HEK293T (cell line): ENCODE data around the gene THRB.

Experiments
- CTCF ChIA-PET: fragments of 350-600 bp; formaldehyde crosslinking; extraction: SDS; loops from one replicate; lab custom pipeline; 2021; ENCODE audit warnings: antibody characterized with exemption, inconsistent platforms; lab: Yijun Ruan, JAX
- POLR2A ChIA-PET: fragments of 350-600 bp; formaldehyde crosslinking; extraction: SDS; loops from one replicate; lab custom pipeline; 2020; ENCODE audit warnings: antibody characterized with exemption, inconsistent platforms; lab: Yijun Ruan, JAX
- DNase-seq: peaks from one replicate; pipeline ENCODE4 v3.0.0; 2012; ENCODE audit warnings: mixed read lengths; ENCODE audit errors: extremely low spot score
- ARNT ChIP-seq: fragments of 450-650 bp; IDR thresholded peaks from 2 replicates; pipeline ENCODE4 v1.6.1; 2017; ENCODE audit warnings: mild to moderate bottlenecking
- BHLHE40 ChIP-seq: fragments of 450-650 bp; IDR thresholded peaks from 2 replicates; pipeline ENCODE4 v1.6.1; 2016; ENCODE audit warnings: mild to moderate bottlenecking, moderate library complexity, borderline replicate concordance
- CTBP1 ChIP-seq: fragments of 450-650 bp; IDR thresholded peaks from 2 replicates; pipeline ENCODE4 v1.6.1; 2016; ENCODE audit warnings: borderline replicate concordance
- ELF4 ChIP-seq: fragments of 450-650 bp; IDR thresholded peaks from 2 replicates; pipeline ENCODE4 v1.6.1; 2017; ENCODE audit warnings: antibody characterized with exemption
- FOXA1 ChIP-seq: fragments of 450-650 bp; IDR thresholded peaks from 2 replicates; pipeline ENCODE4 v1.6.1; 2016; ENCODE audit warnings: mild to moderate bottlenecking
- FOXK2 ChIP-seq: fragments of 450-650 bp; IDR thresholded peaks from 2 replicates; pipeline ENCODE4 v1.6.1; 2016; ENCODE audit warnings: mild to moderate bottlenecking
- FOXM1 ChIP-seq: fragments of 450-650 bp; IDR thresholded peaks from 2 replicates; pipeline ENCODE4 v1.6.1; 2017; ENCODE audit warnings: mild to moderate bottlenecking, borderline replicate concordance
- HDGF ChIP-seq: fragments of 450-650 bp; IDR thresholded peaks from 2 replicates; pipeline ENCODE4 v1.6.1; 2017; ENCODE audit warnings: antibody characterized with exemption, borderline replicate concordance
- L3MBTL2 ChIP-seq: fragments of 450-650 bp; conservative IDR thresholded peaks from 2 replicates; pipeline ENCODE4 v1.6.1; 2016; ENCODE audit warnings: mild to moderate bottlenecking
- LEF1 ChIP-seq: fragments of 450-650 bp; IDR thresholded peaks from 2 replicates; pipeline ENCODE4 v1.6.1; 2017; ENCODE audit warnings: mild to moderate bottlenecking, borderline replicate concordance
- NFRKB ChIP-seq: fragments of 450-650 bp; IDR thresholded peaks from 2 replicates; pipeline ENCODE4 v1.6.1; 2016; ENCODE audit warnings: mild to moderate bottlenecking, moderate library complexity
- SP1 ChIP-seq: fragments of 450-650 bp; IDR thresholded peaks from 2 replicates; pipeline ENCODE4 v1.6.1; 2017
- SUZ12 ChIP-seq: fragments of 450-650 bp; IDR thresholded peaks from 2 replicates; pipeline ENCODE4 v1.6.1; 2016; ENCODE audit warnings: mild to moderate bottlenecking
- TARDBP ChIP-seq: fragments of 450-650 bp; IDR thresholded peaks from 2 replicates; pipeline ENCODE4 v1.6.1; 2016
- ZNF384 ChIP-seq: fragments of 450-650 bp; IDR thresholded peaks from 2 replicates; pipeline ENCODE4 v1.6.1; 2016
- TF ChIP-seq, protein P1 (sequence below): fragments of 450-650 bp; IDR thresholded peaks from 2 replicates; pipeline ENCODE4 v1.6.1; 2016

Gene THRB

DNA sequence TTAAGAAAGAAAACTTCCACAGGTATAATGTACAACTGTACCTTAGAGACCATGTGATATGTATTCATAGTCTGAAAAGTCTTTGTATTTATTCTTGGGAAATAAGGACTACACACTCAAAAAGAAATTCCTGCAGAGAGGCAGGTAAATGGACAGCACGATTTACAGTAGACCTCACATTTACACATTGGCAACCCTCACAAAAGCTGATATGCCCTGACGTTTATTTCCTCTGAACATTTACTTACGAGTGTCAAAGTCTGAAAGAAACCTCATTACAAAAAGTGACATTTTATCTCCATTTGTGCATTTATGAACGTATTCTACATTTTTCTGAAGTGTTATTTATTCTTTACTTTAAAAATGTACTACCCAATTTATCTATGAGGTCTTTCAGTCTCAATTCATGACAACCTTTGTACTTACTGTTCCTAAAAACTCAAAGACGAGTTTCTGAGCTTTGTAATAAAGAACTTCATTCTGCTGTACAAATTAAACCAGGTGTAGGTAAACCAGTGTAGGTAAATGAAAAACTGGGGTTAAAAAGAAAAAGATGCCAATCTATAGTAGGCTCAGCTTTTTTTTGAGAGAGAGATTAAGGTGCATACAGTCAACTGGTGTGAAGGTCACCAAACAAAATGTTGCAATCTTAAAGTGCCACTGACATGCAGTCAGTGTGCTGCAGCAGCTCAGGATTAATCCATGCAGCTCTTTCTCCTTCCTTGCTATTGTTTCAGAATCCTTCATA, 44.3 kb downstream of the THRB start:
- CTCF ChIA-PET, result interaction anchor here (1.0 kb wide), 1 partner anchor 46 kb away, joined by 3 read pairs; no protein-coding TSS in a partner anchor
- no peak for DNase-seq
- no peak for TF ChIP-seq L3MBTL2
- no peak for TF ChIP-seq BHLHE40
- no peak for TF ChIP-seq FOXM1
- no peak for TF ChIP-seq FOXK2
- TF ChIP-seq HDGF, result no peak
- TF ChIP-seq ELF4, result no peak
- POLR2A ChIA-PET, result no interaction called here

DNA sequence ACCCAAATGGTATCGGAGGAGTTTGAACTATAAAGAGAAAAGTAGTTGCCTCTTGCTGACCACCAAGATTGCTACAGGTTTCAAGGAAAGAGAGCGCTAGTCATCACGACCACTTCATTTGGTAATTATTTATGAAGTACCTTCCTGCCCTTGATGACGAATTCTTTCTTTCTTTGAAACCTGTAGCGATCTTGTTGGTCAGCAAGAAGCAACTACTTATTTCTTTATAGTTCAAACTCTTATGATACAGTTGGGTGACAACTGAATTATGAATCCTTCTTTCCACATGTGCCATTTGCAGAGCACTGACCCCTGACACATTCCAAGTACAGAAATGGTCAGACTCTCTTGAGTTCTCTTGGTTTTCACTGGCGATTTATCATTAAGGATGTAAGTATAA, 46.8 kb downstream of the THRB start:
- CTCF ChIA-PET, result no interaction called here

DNA sequence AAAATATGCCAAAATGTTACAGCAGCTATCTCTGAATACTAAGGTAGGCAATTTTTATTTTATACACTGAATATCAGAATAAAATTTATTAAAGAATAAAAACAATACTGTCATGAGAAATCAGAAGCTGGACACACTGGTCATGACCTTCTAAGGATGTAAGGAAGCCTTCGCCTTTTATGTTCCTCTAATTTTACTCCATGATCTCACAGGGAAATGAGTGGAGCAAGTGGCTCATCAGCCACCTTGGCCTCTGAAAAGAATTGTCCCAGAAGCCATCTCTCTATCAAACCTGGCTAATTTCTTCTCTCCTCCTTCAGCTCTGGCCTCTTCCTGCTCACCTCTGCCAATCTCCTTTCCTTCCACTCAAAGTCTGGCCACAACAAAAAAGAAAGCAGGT, 48.6 kb downstream of the THRB start:
- CTCF ChIA-PET, result no interaction called here
- POLR2A ChIA-PET, result no interaction called here
- DNase-seq, result no peak
- TF ChIP-seq, protein P1, sequence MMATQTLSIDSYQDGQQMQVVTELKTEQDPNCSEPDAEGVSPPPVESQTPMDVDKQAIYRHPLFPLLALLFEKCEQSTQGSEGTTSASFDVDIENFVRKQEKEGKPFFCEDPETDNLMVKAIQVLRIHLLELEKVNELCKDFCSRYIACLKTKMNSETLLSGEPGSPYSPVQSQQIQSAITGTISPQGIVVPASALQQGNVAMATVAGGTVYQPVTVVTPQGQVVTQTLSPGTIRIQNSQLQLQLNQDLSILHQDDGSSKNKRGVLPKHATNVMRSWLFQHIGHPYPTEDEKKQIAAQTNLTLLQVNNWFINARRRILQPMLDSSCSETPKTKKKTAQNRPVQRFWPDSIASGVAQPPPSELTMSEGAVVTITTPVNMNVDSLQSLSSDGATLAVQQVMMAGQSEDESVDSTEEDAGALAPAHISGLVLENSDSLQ, result no peak
- TF ChIP-seq NFRKB (no peak), HDGF (no peak), BHLHE40 (no peak), FOXM1 (no peak), FOXK2 (no peak)

More for the DNA sequence above, 46.8 kb downstream of the THRB start:
- no peak for DNase-seq
- POLR2A ChIA-PET, result no interaction called here
- no peak for TF ChIP-seq SUZ12
- no peak for TF ChIP-seq BHLHE40
- TF ChIP-seq LEF1, result no peak
- no peak for TF ChIP-seq FOXM1
- TF ChIP-seq ZNF384, result no peak
- TF ChIP-seq SP1, result no peak
- no peak for TF ChIP-seq ARNT
- TF ChIP-seq HDGF, result no peak
- TF ChIP-seq, protein P1, result no peak
- no peak for TF ChIP-seq FOXK2
- TF ChIP-seq TARDBP, result no peak
- TF ChIP-seq FOXA1, result no peak
- no peak for TF ChIP-seq NFRKB

DNA sequence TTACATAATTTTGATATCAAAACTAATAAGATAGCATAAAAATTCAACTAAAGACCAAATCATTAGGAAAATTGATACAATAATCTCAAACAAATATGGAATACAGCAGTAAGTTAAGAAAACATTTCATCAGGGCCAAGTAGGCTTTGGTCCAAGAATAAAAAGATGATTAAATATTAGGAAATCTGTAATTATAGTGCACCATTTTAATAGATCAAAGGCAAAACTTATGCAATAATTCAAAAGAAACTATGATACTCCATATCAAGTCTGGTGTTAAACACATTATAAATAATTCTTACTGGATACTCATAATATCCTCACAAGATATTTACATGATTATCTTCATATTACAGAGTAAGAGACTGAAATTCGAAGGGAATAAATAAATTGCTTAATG, 51.2 kb downstream of the THRB start:
- ChIA-PET POLR2A (no interaction called here), CTCF (no interaction called here)
- TF ChIP-seq, protein P1, result no peak
- TF ChIP-seq FOXA1 (no peak), ELF4 (no peak), BHLHE40 (no peak), SUZ12 (no peak), HDGF (no peak), FOXK2 (no peak), TARDBP (no peak), L3MBTL2 (no peak), NFRKB (no peak)
- no peak for DNase-seq

DNA sequence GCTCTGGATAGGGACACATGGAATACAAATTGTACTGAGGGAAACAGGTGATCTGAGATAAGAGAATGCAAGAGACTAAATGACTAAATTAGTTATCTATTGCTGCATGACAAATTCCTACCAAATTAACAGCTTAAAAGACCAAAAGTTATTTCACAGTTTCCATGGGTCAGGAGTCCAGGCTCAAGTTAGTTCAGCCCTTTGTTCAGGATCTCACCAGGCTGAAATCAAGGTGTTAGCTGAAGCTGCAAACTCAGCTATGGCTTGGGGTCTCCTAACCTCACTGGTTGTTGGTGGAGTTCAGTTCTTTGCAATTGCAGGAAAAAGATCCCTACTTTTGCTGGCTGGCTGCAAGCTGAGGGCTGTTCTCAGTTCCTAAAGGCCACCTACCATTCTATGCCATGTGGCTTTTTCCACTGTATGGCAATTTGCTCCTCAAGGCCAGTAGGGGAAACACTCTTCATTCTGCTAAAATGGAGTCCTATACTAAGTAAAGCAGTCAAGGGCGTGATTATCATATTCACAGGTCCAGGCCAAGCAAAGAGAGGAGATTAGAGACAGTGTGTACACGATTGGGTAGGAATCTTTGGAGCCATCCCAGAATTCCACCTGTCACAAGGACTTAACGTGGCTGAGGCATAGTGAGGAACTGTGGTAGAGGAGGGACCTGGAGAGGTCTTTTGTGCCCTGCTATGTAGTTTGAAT, 53.7 kb downstream of the THRB start:
- no peak for DNase-seq
- TF ChIP-seq L3MBTL2, result no peak
- no peak for TF ChIP-seq NFRKB
- no peak for TF ChIP-seq HDGF
- TF ChIP-seq, protein P1, result no peak
- TF ChIP-seq TARDBP, result no peak
- ChIA-PET POLR2A (no interaction called here), CTCF (no interaction called here)

DNA sequence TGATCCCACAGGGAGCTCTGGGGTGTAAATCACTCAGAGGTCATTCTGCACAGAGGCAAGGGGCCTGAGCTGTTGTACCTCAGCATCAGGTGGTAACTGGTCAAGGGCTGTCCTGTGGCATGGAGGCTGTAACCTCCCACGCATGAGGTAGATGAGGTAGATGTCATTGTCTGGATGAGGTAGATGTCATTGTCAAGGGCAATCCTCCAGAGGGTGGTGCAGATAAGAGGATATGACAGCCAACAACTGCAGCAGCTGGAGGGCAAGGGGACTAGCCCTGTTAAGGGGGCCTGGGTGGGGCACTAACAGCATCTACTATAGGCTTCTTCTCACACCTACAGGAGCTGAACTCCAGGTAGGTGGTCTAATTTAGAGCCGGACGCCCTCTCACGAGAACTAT, 55.6 kb downstream of the THRB start:
- no peak for TF ChIP-seq BHLHE40
- no peak for TF ChIP-seq SP1
- TF ChIP-seq SUZ12, result no peak
- no peak for TF ChIP-seq FOXK2
- TF ChIP-seq, protein P1, result no peak
- no peak for TF ChIP-seq ELF4
- no peak for TF ChIP-seq TARDBP
- TF ChIP-seq ARNT, result no peak
- no peak for TF ChIP-seq ZNF384
- TF ChIP-seq NFRKB, result no peak
- no peak for TF ChIP-seq L3MBTL2
- TF ChIP-seq FOXA1, result no peak
- no peak for TF ChIP-seq LEF1
- no peak for TF ChIP-seq CTBP1
- no peak for TF ChIP-seq HDGF
- TF ChIP-seq FOXM1, result no peak
- POLR2A ChIA-PET, result no interaction called here
- CTCF ChIA-PET, result no interaction called here
- no peak for DNase-seq
